Thyroid gland (tissue), 4 donors: ENCODE results near the gene SURF6.

ENCODE experiments used
- POLR2A ChIP-seq, 2 donors: fragments of 450-650 bp; IDR thresholded peaks; one replicate each; pipeline ENCODE4 v1.6.1; 2017; ENCODE audit warnings: antibody characterized with exemption in 2 of 2, mild to moderate bottlenecking in 2 of 2, moderate library complexity in 1 of 2
- TF ChIP-seq, protein P1 (sequence below), 6 experiments: fragments of 200-600 bp in 3 of 6; fragments of 450-650 bp in 3 of 6; sonication (generic) in 3 of 6; IDR thresholded peaks; one replicate each; pipeline ENCODE4 v1.5.1; 2016 to 2019; ENCODE audit warnings: antibody characterized with exemption in 6 of 6, mild to moderate bottlenecking in 2 of 6, inconsistent platforms in 1 of 6, moderate library complexity in 1 of 6

DNA sequence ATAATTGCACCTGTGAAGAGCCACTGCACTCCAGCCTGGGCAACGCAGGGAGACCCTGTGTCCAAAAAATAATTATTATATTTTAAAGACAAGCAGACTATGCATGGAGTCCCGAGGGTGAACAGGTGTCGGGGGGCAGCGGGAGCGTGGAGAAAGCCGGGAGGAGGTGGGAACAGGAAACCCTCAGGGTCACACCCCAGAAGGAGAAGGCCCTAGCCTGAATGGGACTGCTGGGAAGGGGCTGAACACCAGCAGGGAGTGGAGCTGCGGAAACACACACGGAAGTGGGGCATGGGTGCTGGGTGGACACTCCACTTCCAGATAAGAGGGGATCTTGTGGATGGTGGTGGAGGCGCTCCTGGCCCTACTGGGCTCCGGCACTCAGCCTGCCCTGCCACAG, 12.8 kb downstream of the SURF6 start:
- TF ChIP-seq, protein P1, sequence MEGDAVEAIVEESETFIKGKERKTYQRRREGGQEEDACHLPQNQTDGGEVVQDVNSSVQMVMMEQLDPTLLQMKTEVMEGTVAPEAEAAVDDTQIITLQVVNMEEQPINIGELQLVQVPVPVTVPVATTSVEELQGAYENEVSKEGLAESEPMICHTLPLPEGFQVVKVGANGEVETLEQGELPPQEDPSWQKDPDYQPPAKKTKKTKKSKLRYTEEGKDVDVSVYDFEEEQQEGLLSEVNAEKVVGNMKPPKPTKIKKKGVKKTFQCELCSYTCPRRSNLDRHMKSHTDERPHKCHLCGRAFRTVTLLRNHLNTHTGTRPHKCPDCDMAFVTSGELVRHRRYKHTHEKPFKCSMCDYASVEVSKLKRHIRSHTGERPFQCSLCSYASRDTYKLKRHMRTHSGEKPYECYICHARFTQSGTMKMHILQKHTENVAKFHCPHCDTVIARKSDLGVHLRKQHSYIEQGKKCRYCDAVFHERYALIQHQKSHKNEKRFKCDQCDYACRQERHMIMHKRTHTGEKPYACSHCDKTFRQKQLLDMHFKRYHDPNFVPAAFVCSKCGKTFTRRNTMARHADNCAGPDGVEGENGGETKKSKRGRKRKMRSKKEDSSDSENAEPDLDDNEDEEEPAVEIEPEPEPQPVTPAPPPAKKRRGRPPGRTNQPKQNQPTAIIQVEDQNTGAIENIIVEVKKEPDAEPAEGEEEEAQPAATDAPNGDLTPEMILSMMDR (IDR thresholded peaks at IDR 0.05), result no peak
- no peak for TF ChIP-seq POLR2A (IDR thresholded peaks at IDR 0.05)
